Stimulated activated CD8-positive, alpha-beta memory T cell treated with anti-CD3 and anti-CD28 coated beads, Interleukin-4, amount 100 ng/mL, for 4 hours (primary cell): ENCODE results near the gene OR4C5.
"Not testable (repeated sequence)": the region's sequence is repeated elsewhere in the genome, so short reads cannot be mapped to it uniquely, and the experiment has no call there.

Experiments
- DNase-seq, 2 donors: peaks; one replicate each; pipeline ENCODE4 v3.0.0-alpha.2; 2020; ENCODE audit warnings: low read depth in 2 of 2, low spot score in 1 of 2

The OR4C5 gene

GRCh38 chr11:48366365-48366764 is at the start of gene OR4C5:
Gene OR4C5, minus strand, starts transcription at chr11:48366465. Its CDS starts 0 bp downstream, at chr11:48366465.
- no peak for DNase-seq

- no peak for DNase-seq
Observed at GRCh38 chr11:48384670-48385069, 18.4 kb upstream of the OR4C5 start.

- not testable (repeated sequence) for DNase-seq
Observed at GRCh38 chr11:48384151-48384550, 17.9 kb upstream of the OR4C5 start.

DNA sequence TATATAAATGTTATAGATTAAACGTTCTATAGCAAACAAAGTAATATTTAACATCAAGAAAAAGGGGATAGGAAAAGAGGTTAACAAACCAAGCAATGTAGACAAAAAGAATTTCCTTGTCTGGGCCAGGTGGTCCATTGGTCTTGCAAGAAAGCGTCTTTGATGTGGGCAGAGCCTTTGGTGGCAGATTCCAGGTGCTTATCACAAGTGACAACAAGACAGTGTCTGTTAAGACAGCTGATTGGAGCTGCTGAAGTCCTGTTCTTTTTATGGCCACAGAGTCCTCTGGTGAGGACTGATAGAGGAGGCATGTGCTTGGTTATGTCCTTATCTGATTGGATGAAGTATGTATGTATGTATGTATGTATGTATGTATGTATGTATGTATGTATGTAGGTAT is 5.0 kb downstream of the OR4C5 start:
- not testable (repeated sequence) for DNase-seq

DNA sequence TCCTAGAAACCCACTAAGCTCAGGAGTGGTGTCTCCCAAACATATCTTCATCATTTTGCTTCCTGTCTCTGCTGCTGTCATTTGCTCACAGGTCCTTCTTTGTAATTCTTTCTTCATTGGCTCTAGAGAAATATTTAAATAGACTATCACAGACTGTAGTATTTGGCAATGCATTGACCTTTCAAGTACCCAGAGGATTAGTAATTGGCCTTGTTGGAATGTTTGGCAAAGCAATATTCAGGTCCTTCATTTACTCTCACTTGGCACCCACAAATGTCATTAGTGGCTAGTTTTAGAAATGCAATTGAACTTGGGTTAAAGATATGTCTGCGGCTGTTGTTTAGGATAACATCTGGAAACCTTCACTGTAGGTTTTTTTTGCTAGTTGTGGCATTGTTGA is 11.6 kb downstream of the OR4C5 start:
- no peak for DNase-seq

GRCh38 chr11:48354013-48354412 is 12.3 kb downstream of the OR4C5 start:
- DNase-seq, result no peak

DNA sequence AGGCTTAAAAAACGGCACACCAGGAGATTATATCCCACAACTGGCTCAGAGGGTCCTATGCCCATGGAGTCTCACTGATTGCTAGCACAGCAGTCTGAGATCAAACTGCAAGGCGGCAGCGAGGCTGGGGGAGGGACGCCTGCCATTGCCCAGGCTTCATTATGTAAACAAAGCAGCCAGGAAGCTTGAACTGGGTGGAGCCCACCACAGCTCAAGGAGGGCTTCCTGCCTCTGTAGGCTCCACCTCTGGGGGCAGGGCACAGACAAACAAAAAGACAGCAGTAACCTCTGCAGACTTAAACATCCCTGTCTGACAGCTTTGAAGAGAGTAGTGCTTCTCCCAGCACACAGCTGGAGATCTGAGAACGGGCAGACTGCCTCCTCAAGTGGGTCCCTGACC is 20.0 kb downstream of the OR4C5 start:
- DNase-seq, result not testable (repeated sequence)

GRCh38 chr11:48342505-48342904 is 23.8 kb downstream of the OR4C5 start:
- DNase-seq, result not testable (repeated sequence)

GRCh38 chr11:48341466-48341865 is 24.8 kb downstream of the OR4C5 start:
- no peak for DNase-seq

GRCh38 chr11:48324620-48325019 is 41.6 kb downstream of the OR4C5 start, which contains the start of gene OR4C3:
Gene OR4C3, plus strand, starts transcription at chr11:48324920. Its CDS starts 102 bp downstream, at chr11:48325022.
- DNase-seq, result not testable (repeated sequence)

DNA sequence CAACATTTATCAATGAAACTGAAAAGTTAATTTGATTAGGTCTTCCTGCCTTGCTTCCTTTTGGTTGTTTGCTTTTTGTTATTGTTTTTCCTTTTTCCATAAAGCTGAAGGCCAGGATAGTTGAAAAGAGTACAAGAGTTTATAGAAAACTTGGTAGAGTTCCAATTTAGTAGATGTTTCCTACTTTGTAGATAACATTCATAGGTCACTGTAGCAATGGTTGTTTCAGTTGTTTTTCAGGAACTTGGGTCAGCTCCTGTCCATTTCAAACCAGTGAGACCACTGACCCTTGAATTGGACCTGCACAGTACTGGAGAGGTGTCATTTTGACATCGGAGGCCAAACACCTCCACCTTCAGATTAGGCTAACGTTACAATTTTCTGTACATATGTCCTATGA is 46.5 kb downstream of the OR4C5 start:
- DNase-seq, result not testable (repeated sequence)
